NCI-H187 treated with DMSO at 0.1 percent for 48 hours (cell line): ENCODE data around the gene CACNA2D1.
"Not testable (repeated sequence)": the region's sequence is repeated elsewhere in the genome, so short reads cannot be mapped to it uniquely, and the experiment has no call there.

Source experiments
- DNase-seq: peaks from one replicate; lab custom pipeline; 2025; lab: John Stamatoyannopoulos, UW

Gene CACNA2D1

GRCh38 chr7:82434275-82435022, 9.1 kb downstream of the CACNA2D1 start:
- DNase-seq, result no peak

DNA sequence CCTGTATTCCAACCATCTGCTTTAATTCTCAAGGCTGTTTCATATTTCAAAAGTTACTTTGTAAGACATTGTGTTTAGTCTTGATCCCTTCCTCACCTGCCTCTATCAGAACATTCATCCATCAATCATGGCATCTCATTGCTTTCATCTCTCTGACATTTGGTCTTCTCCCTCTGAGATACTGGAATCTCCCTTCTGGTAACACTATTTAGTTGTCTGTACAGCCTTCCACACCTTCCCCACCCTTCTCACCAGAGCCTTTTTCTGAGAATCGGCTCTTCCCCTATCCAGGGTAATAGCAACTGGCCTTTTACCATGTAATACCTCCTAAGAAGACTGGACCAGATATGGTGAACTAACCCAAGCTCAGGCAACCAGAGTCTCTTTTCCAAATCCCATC, 10.1 kb downstream of the CACNA2D1 start:
- DNase-seq, result no peak

GRCh38 chr7:82432743-82433142, 10.8 kb downstream of the CACNA2D1 start:
- DNase-seq, result not testable (repeated sequence)

DNA sequence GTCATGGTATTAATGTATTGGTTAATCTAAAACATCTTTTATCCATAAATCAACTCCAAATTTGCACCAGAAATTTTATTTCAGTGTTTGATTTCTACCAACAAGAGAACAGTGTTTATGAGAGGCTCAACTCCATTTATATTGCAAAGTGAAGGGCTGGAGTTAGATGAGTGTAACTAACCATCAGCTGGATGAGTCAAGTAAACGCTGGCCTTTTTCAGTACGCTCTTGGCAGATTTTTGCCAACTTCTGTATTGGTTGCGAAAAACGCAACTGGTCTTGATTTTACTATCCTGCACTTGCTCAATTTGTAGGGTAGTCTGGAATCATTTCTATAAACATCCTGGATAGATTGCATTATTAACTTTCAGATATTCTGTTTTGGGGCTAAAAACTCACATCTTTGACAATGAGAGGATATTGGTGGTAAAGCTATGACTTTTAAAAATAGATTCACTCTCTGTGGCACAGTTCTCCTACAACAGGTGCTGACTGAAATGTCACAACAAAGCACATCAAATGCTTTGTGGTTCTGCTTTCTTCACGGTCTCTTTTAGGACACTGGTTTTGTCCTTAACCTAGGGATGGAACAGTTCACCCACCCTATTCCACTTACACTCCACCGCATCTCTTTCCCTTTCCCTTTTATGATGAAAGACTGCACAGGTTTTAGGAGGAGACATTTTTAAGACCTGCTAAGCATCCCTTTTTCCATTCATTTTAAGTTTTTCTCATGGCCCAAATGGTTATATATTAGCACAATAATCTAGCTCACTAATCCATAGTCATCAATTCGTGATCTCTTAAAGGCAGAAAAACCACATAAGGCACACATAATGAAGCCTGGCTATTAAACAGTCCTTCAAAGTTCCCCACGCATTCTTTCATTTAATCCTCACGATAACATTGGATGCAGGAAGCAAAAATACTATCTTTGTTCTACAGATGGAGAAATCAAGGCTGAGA, 12.8 kb downstream of the CACNA2D1 start:
- no peak for DNase-seq

DNA sequence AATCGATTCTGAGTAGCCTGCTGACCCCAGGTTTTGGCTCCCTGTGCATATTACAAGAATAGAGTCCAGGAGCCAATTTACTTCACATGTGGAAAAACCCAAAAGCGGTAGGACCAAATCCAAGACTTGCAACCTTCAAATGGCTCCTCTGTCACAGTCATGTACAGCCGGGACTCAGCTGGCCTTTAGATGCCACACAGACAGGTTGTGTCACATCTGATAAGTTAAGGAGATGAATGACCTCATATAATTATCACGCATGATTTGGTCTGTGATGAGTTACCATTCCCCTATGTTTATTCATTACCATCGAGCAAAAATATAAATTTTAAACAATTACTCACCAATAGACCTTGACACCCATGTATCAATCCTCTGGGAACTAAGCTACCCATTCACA, 14.2 kb downstream of the CACNA2D1 start:
- DNase-seq, result no peak

GRCh38 chr7:82428186-82428961, 15.2 kb downstream of the CACNA2D1 start:
- no peak for DNase-seq

DNA sequence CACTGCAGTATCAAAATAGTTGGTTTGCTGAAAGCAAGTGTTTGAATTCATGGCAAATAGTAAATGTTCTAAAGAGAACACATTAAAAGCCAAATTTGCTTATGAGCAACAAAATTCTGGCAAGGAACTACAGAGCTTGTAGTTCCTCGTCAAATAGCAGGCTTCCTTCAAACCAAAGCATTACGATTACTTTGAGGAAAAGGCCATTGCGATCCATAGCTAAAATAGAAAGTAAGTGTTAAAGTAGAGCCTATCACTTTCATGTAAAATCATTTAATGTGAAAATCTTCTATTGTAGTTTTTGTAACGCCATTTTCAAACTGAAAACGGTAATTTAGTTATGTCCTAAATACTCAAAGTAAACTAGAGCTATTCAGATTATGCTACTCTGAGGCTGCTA, 20.1 kb downstream of the CACNA2D1 start:
- DNase-seq, result no peak

- no peak for DNase-seq
Measured at GRCh38 chr7:82419200-82419599, 24.4 kb downstream of the CACNA2D1 start.

GRCh38 chr7:82417898-82418297, 25.7 kb downstream of the CACNA2D1 start:
- DNase-seq, result no peak

GRCh38 chr7:82416402-82416801, 27.2 kb downstream of the CACNA2D1 start:
- DNase-seq, result no peak

GRCh38 chr7:82414389-82414788, 29.2 kb downstream of the CACNA2D1 start:
- DNase-seq, result no peak

DNA sequence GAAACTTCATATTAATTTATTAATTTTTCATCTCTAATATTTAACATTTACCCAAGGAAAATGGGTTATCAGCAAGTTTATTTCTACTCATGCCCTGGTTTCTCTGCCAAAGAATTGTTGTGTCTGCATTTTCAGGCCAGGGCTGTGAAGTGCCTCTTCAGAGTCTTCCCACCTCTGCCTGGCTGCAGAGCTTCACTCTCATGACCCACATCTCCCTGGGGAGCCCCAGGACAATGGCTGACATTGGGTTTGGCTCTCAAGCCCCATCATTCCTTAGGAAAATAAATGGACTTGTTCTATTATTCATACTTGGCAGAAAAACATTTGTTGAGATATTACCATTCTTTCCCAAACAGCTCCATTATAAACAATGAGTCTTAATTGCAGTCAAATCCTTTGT, 30.3 kb downstream of the CACNA2D1 start:
- DNase-seq, result peak; percentile 49

GRCh38 chr7:82411732-82412131, 31.8 kb downstream of the CACNA2D1 start:
- no peak for DNase-seq

- peak; percentile 86 for DNase-seq
Measured at GRCh38 chr7:82410461-82410860, 33.1 kb downstream of the CACNA2D1 start.

DNA sequence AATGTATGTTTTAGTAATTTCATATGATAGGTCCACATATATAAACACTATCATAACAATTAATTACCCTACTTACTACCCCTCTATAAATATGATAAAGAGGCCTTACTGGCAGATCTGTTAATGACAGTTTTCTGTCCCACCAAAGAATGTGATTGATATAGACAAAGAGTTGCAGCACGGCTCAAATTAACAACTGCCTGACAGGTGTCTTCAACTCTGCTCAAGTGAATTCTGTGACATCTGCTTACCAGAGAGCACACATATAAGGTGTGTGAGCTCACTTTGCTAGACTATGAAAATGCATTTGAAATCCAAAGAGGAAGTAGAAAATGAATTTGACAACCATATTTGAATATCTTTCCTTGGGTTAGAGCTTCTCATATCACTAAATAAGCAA, 36.6 kb downstream of the CACNA2D1 start:
- DNase-seq, result no peak

- no peak for DNase-seq
Measured at GRCh38 chr7:82405301-82405700, 38.3 kb downstream of the CACNA2D1 start.

DNA sequence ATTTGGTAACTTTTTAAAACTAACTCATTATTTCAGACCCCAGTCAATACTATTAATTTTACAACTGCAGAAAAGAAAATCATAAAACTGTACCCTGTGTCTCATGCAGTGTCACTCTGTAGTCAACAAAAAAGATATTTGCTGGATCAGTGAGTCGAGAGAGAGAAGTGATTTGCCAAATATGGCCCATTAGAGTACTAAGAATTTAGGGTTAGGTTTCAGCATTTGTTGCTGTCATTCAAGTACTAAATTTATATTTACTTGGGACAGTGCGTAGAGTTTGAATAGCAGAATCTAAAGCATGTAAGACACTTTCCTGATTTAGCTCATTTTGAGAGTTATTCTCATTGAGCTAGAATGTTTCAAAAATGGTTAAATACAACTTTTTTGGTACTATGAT, 38.9 kb downstream of the CACNA2D1 start:
- no peak for DNase-seq

DNA sequence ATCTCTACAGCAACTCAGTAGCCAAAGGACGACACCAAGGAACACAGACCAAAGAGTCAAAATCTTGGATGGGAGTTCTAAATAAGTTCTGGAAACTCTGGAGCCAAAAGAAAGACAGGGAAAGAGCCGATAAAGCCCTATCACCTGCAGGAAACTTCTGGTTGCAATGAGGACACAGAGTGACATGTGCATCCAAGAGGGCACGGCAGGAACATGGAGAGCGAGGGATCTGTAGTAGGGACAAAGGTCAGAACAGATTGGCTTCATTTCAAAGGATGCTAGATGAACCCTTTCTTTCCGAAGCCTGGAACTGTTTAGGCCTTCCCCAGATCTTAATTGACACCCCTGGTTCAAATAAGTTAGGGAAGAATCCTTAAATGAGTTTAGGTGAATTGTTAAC, 39.5 kb downstream of the CACNA2D1 start:
- no peak for DNase-seq

DNA sequence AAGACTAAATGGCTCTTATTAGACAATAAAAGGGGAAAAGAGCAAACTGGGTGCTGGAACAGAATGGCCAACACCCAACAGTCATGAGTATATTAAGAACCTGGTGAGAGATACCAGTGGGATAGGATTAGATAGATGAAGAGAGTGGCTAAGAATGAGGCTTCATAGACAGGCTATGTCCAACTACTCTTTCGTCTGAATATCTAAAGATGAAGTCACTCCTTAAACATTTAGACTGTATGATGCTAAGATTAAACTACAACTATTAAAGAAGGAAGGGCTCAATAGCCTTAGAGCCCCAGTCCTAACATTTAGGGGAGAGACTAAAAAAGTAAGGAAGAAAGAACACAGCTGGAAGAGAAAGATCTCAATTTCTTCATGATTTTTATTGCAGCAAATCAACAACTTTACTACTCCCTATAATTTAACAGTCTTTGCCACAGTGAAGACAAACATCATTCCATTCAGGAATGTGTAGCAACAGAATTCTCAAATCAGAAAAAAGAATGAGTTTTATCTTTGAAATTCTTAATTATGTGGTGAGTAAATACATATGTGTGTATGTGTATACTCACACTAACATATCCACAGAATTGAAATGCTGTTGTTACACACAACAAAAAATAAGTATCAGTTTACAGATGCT, 45.6 kb downstream of the CACNA2D1 start:
- no peak for DNase-seq

DNA sequence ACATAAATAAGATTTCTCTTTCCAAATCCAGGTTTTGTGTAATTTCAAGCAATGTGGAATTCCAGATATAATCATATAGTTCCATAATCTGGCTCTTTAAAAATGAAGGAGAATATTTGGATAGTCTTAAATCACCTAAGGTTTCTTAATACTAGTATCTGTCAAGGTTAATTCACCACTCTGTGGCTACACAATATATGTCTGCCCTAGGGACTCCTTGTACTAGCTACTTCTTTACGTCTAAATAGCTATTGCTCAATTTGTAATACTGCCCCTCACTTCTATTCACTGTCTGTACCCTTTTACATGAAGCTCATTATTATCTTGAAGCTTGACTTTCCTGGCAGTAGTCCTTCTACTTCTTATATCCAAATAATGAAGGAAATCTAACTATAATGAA, 47.2 kb downstream of the CACNA2D1 start:
- DNase-seq, result no peak

DNA sequence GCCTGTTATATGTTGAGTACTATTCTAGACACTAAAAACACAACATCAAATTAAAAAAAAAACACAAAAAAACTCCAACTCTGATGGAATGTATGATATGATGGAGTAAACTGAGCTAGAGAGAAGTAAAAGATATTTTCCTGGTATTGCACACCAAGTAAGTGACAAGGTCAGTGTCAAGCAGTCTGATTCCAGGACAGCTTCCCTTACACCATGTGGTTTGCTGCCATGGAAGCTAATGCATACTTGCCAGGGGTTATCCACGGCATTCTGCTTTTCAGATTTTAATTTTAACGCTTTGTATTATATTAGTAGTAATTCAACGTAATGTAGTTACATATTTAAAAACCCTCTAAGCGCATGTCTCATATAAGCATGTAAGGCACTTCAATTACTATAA, 48.4 kb downstream of the CACNA2D1 start:
- DNase-seq, result no peak

DNA sequence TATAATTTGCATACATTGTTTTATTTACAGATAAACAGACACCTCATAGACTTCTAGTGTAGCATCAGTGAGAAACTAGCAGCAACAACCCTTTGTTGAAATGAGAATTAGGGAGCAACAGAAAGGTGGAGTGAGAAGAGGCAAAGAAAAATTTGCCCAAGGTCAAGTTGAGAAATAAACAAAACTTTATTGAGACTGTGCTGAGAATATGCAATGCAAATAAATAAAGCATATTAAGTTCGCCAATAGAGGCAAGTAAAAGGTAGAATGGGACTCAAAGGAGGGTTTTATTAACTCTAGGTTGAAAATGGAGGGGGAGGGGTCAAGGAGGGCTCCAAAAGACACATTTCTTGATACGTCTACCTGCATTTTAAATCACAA, 49.7 kb downstream of the CACNA2D1 start:
- no peak for DNase-seq
